GOT3 (cell line): ENCODE data around the gene ANAPC4.

Source experiments
- DNase-seq: peaks from one replicate; lab custom pipeline; 2025; ENCODE audit warnings: mixed read lengths; lab: John Stamatoyannopoulos, UW

Gene ANAPC4

GRCh38 chr4:25433966-25434827, 57.1 kb downstream of the ANAPC4 start:
- DNase-seq: no peak

GRCh38 chr4:25437926-25438325, 60.9 kb downstream of the ANAPC4 start:
- no peak for DNase-seq

- DNase-seq: peak; percentile 8
These were observed 62.9 kb downstream of the ANAPC4 start for GRCh38 chr4:25439918-25440477.

GRCh38 chr4:25440478-25441030, 63.5 kb downstream of the ANAPC4 start:
- no peak for DNase-seq

GRCh38 chr4:25441519-25442117, 64.6 kb downstream of the ANAPC4 start:
- DNase-seq: no peak

- DNase-seq: no peak
These were observed 65.8 kb downstream of the ANAPC4 start for GRCh38 chr4:25442863-25443307.

GRCh38 chr4:25443851-25444250, 66.8 kb downstream of the ANAPC4 start:
- DNase-seq: no peak

GRCh38 chr4:25446611-25447010, 69.5 kb downstream of the ANAPC4 start:
- DNase-seq: no peak

- no peak for DNase-seq
These were observed 71.5 kb downstream of the ANAPC4 start for GRCh38 chr4:25448379-25449109.

- no peak for DNase-seq
These were observed 72.2 kb downstream of the ANAPC4 start for GRCh38 chr4:25449270-25449669.

GRCh38 chr4:25449688-25450087, 72.6 kb downstream of the ANAPC4 start:
- no peak for DNase-seq

GRCh38 chr4:25450491-25450901, 73.4 kb downstream of the ANAPC4 start:
- no peak for DNase-seq

- no peak for DNase-seq
These were observed 74.6 kb downstream of the ANAPC4 start for GRCh38 chr4:25451676-25452075.

- DNase-seq: no peak
These were observed 75.0 kb downstream of the ANAPC4 start for GRCh38 chr4:25452081-25452480.

GRCh38 chr4:25454476-25454875, 77.4 kb downstream of the ANAPC4 start:
- DNase-seq: no peak

- DNase-seq: no peak
These were observed 80.1 kb downstream of the ANAPC4 start for GRCh38 chr4:25457053-25457715.

- DNase-seq: no peak
These were observed 90.1 kb downstream of the ANAPC4 start for GRCh38 chr4:25466966-25467697.

GRCh38 chr4:25467843-25468242, 90.8 kb downstream of the ANAPC4 start:
- DNase-seq: no peak
